RPMI8226 (cell line): Measurements from ENCODE around the gene MYG1.

Experiments used
- DNase-seq: peaks from one replicate; pipeline ENCODE4 v3.0.0-alpha.2; 2015

The MYG1 gene

GRCh38 chr12:53299454-53300180 lies at the start of gene MYG1:
Gene MYG1 (plus strand): TSS chr12:53299695. CDS start chr12:53299738, 43 bp downstream.
- DNase-seq = peak; percentile 95

GRCh38 chr12:53251477-53252348 lies 47.8 kb upstream of the MYG1 start:
- peak; percentile 87 for DNase-seq

GRCh38 chr12:53252349-53252916 lies 47.1 kb upstream of the MYG1 start:
- DNase-seq = no peak

- DNase-seq = no peak
These were observed 46.2 kb upstream of the MYG1 start for GRCh38 chr12:53253298-53253697.

- DNase-seq = no peak
These were observed 44.5 kb upstream of the MYG1 start for GRCh38 chr12:53254816-53255545.

- DNase-seq = no peak
These were observed 43.5 kb upstream of the MYG1 start for GRCh38 chr12:53255996-53256395.

- DNase-seq = no peak
These were observed 40.7 kb upstream of the MYG1 start for GRCh38 chr12:53258541-53259539.

GRCh38 chr12:53259891-53260290 lies 39.6 kb upstream of the MYG1 start:
- no peak for DNase-seq

- DNase-seq = no peak
These were observed 33.7 kb upstream of the MYG1 start for GRCh38 chr12:53265783-53266182.

GRCh38 chr12:53267306-53267998 lies 32.0 kb upstream of the MYG1 start:
- peak; percentile 53 for DNase-seq

- peak; percentile 83 for DNase-seq
These were observed 31.4 kb upstream of the MYG1 start, which contains the start of gene ESPL1 for GRCh38 chr12:53267999-53268629. Gene ESPL1 (plus strand): TSS chr12:53268299. CDS start chr12:53268767, 468 bp downstream.

GRCh38 chr12:53268630-53269562 lies 30.6 kb upstream of the MYG1 start:
- DNase-seq = peak; percentile 21

- no peak for DNase-seq
These were observed 25.1 kb upstream of the MYG1 start for GRCh38 chr12:53274445-53274844.

GRCh38 chr12:53276511-53276910 lies 23.0 kb upstream of the MYG1 start:
- DNase-seq = no peak

- no peak for DNase-seq
These were observed 21.5 kb upstream of the MYG1 start for GRCh38 chr12:53277981-53278380.

- no peak for DNase-seq
These were observed 20.1 kb upstream of the MYG1 start for GRCh38 chr12:53279283-53279869.

GRCh38 chr12:53279888-53280498 lies 19.5 kb upstream of the MYG1 start:
- DNase-seq = no peak

GRCh38 chr12:53286448-53286847 lies 13.0 kb upstream of the MYG1 start:
- no peak for DNase-seq
